HepG2 (cell line): ENCODE measurements around the gene TRAF5. TPM values are rescaled to one million over a fixed set of nuclear protein-coding genes. Genes with fewer than 3 reads are reported as not detected.

Experiments
- ATAC-seq: fragments of 200-7000 bp; cut with Tn5 transposase; 3 replicates; pipeline ENCODE4 v1.9.1; 2020; ENCODE audit warnings: mild to moderate bottlenecking, moderate library complexity
- BruUV-seq: library from RNA; stranded (reverse); fragments of 400-500 nt; replicated peaks from 2 replicates; lab custom pipeline; 2021; lab: Mats Ljungman, UMichigan
- CTCF ChIA-PET: fragments of 300-600 bp; formaldehyde crosslinking; extraction: SDS; loops from one replicate; lab custom pipeline; 2021; ENCODE audit warnings: low total read pairs, inconsistent platforms, low intra/inter-chr PET ratio; lab: Yijun Ruan, JAX
- POLR2A ChIA-PET: fragments of 350-600 bp; sonication (Branson Sonifier 250); formaldehyde crosslinking; loops from one replicate; lab custom pipeline; 2020; ENCODE audit warnings: antibody characterized with exemption, inconsistent platforms; lab: Yijun Ruan, JAX
- DNase-seq: peaks from one replicate; pipeline ENCODE4 v3.0.0-alpha.2; 2015; ENCODE audit warnings: low spot score
- FAIRE-seq: peaks from 3 replicates; lab custom pipeline; 2011; peaks lifted over from hg19 to GRCh38; lab: Jason Lieb, UNC
- H2AFZ ChIP-seq: one replicate; pipeline ENCODE4 v1.6.1; 2011; ENCODE audit warnings: low read length, inconsistent platforms
- H3K27ac ChIP-seq: fragments of 300-600 bp; 3 replicates; pipeline ENCODE4 v1.8.0; 2011; ENCODE audit warnings: mixed run types, mild to moderate bottlenecking, mixed read lengths, low read length, inconsistent platforms; ENCODE audit not compliant: insufficient read depth; ENCODE audit errors: extremely low read length
- H3K27me3 ChIP-seq, 2 experiments: fragments of 200-600 bp in 1 of 2; 2 replicates in 1 of 2; 3 replicates in 1 of 2; pipeline versions ENCODE4 v1.6.0 to v1.8.0; 2011; ENCODE audit warnings: low read length in 2 of 2, mild to moderate bottlenecking in 2 of 2, moderate library complexity in 2 of 2, inconsistent platforms in 1 of 2; ENCODE audit not compliant: insufficient read depth in 2 of 2, control insufficient read depth in 1 of 2
- H3K36me3 ChIP-seq, 2 experiments: fragments of 200-600 bp in 1 of 2; replicated peaks in 1 of 2; 2 replicates in 1 of 2; 3 replicates in 1 of 2; pipeline versions ENCODE4 v1.5.1 to v1.8.0; 2011; ENCODE audit warnings: low read length in 2 of 2, inconsistent platforms in 1 of 2; ENCODE audit not compliant: insufficient read depth in 2 of 2, control insufficient read depth in 1 of 2
- H3K4me1 ChIP-seq: 2 replicates; pipeline ENCODE4 v1.5.1; 2012; ENCODE audit warnings: low read length, inconsistent platforms; ENCODE audit not compliant: insufficient read depth
- H3K4me2 ChIP-seq: 2 replicates; pipeline ENCODE4 v1.6.0; 2011; ENCODE audit warnings: low read depth, low read length, inconsistent platforms
- H3K4me3 ChIP-seq, 3 experiments: fragments of 200-600 bp in 1 of 3; sonication (generic), shearing (Covaris generic) in 1 of 3; replicated peaks in 1 of 3; 2 replicates each; pipeline ENCODE4 v1.5.1; 2011 to 2016; ENCODE audit warnings: low read length in 3 of 3, inconsistent platforms in 2 of 3, low read depth in 2 of 3, mild to moderate bottlenecking in 2 of 3, control low read depth in 1 of 3, mixed read lengths in 1 of 3; ENCODE audit not compliant: insufficient read depth in 1 of 3
- H3K79me2 ChIP-seq: one replicate; pipeline ENCODE4 v1.6.1; 2011; ENCODE audit warnings: low read length, inconsistent platforms; ENCODE audit not compliant: insufficient read depth
- H3K9ac ChIP-seq: 2 replicates; pipeline ENCODE4 v1.6.0; 2011; ENCODE audit warnings: mild to moderate bottlenecking, low read depth, low read length, inconsistent platforms; ENCODE audit not compliant: insufficient read depth
- H3K9me3 ChIP-seq: 2 replicates; pipeline ENCODE4 v1.5.1; 2012; ENCODE audit warnings: mild to moderate bottlenecking, low read length
- H4K20me1 ChIP-seq: 2 replicates; pipeline ENCODE4 v1.6.0; 2011; ENCODE audit warnings: inconsistent platforms, mild to moderate bottlenecking, low read length, moderate library complexity; ENCODE audit not compliant: insufficient read depth
- CCDC6 ChIP-seq: sonication (generic); formaldehyde crosslinking; IDR thresholded peaks from 2 replicates; pipeline ENCODE4 v1.8.1; 2022; ENCODE audit warnings: mild to moderate bottlenecking, missing genetic modification reagents, moderate library complexity
- CENPT ChIP-seq: sonication (generic); formaldehyde crosslinking; IDR thresholded peaks from 2 replicates; pipeline ENCODE4 v1.8.0; 2022; ENCODE audit warnings: low read depth, mild to moderate bottlenecking, moderate library complexity, missing genetic modification reagents
- E2F2 ChIP-seq: sonication (generic); formaldehyde crosslinking; IDR thresholded peaks from 2 replicates; pipeline ENCODE4 v1.4.0; 2020; ENCODE audit warnings: missing genetic modification reagents, borderline replicate concordance
- MED1 ChIP-seq: sonication (generic); formaldehyde crosslinking; IDR thresholded peaks from 2 replicates; pipeline ENCODE4 v1.4.0; 2020; ENCODE audit warnings: missing genetic modification reagents
- NFE2L2 ChIP-seq: fragments of 150-350 bp; IDR thresholded peaks from 2 replicates; pipeline ENCODE4 v1.6.1; 2014; ENCODE audit warnings: low read length
- ZNF207 ChIP-seq: fragments of 450-650 bp; IDR thresholded peaks from 2 replicates; pipeline ENCODE4 v1.6.1; 2016; ENCODE audit warnings: antibody characterized with exemption, borderline replicate concordance
- ZNF256 ChIP-seq: sonication (generic); formaldehyde crosslinking; conservative IDR thresholded peaks from 2 replicates; pipeline ENCODE4 v1.4.0; 2020; ENCODE audit warnings: missing genetic modification reagents
- ZNF510 ChIP-seq: sonication (generic); formaldehyde crosslinking; IDR thresholded peaks from 2 replicates; pipeline ENCODE4 v1.4.0; 2020; ENCODE audit warnings: low read depth, mild to moderate bottlenecking, missing genetic modification reagents
- ZNF569 ChIP-seq: sonication (generic); formaldehyde crosslinking; IDR thresholded peaks from 2 replicates; pipeline ENCODE4 v1.5.0; 2020; ENCODE audit warnings: mild to moderate bottlenecking, missing genetic modification reagents, moderate library complexity, borderline replicate concordance
- WGBS: methylation state at CpG from one replicate; pipeline ENCODE4 v1.1.6; 2017; ENCODE audit warnings: low lambda C conversion rate; 5-methylcytosine and 5-hydroxymethylcytosine counted together
- in situ Hi-C: cut with HindIII; loops from 2 replicates; pipeline ENCODE4 v1.10.0; 2017; ENCODE audit warnings: low pct_unique_long_range_greater_than_20kb; ENCODE audit not compliant: extremely low pct_ligation_motif_present
- intact Hi-C: fragments of 100-400 bp; cut with micrococcal nuclease; formaldehyde crosslinking; loops from one replicate; pipeline ENCODE4 v1.10.0; 2022; ENCODE audit not compliant: unreplicated experiment
- polyA plus RNA-seq, 8 experiments: library from polyadenylated mRNA; depleted of rRNA in 3 of 8; stranded (reverse) in 7 of 8; unstranded in 1 of 8; fragments of >200 nt; fragmentation: Illumina TruSeq in 4 of 8; extraction: Trizol in 4 of 8; gene quantifications; 2 replicates each; pipeline versions ENCODE4 v1.2.1 to v1.2.3, GENCODE V29; 2011 to 2016; ENCODE audit warnings: low read depth in 4 of 8, missing spikeins in 1 of 8, mixed read lengths in 1 of 8; ENCODE audit not compliant: insufficient read depth in 1 of 8
- total RNA-seq, 5 experiments: library from RNA; depleted of rRNA; stranded (reverse); fragments of >200 nt; fragmentation: Illumina TruSeq; extraction: Trizol; gene quantifications; 2 replicates each; pipeline ENCODE4 v1.2.3, GENCODE V29; 2016; ENCODE audit warnings: low read depth in 1 of 5
- TF ChIP-seq, protein P1 (sequence below): fragments of 450-650 bp; IDR thresholded peaks from 2 replicates; pipeline ENCODE4 v1.6.1; 2017; ENCODE audit warnings: mild to moderate bottlenecking

TRAF5 gene
- total and polyA plus RNA-seq, 2 of the 13 experiments (the other 11 are each of a cell fraction or from before 2014, with no cell fraction given), result 0.27 to 1.6 TPM

- ATAC-seq (no peak), DNase-seq (no peak), FAIRE-seq (no peak)
- in situ Hi-C loops (no loop called here), intact Hi-C loops (no loop called here)
- Histone ChIP-seq H3K4me1 (no peaks in the 10 kb centered on the region), H4K20me1 (no peaks in the 10 kb centered on the region), H3K79me2 (no peaks in the 10 kb centered on the region), H3K27me3 (no peaks in the 10 kb centered on the region), H3K9me3 (no peaks in the 10 kb centered on the region), H3K4me3 (no peak overlapping the region), H3K36me3 (peaks cover 5 to 34% of the 10 kb centered on the region in 2 experiments; a peak in 4 of 5 replicates), H3K4me2 (no peak overlapping the region), H2AFZ (no peak overlapping the region), H3K9ac (no peak overlapping the region), H3K27ac (no peak overlapping the region)
- no TSS peak for BruUV-seq
- no peak for TF ChIP-seq CENPT (CRISPR knock-in tag)
- TF ChIP-seq, protein P1, sequence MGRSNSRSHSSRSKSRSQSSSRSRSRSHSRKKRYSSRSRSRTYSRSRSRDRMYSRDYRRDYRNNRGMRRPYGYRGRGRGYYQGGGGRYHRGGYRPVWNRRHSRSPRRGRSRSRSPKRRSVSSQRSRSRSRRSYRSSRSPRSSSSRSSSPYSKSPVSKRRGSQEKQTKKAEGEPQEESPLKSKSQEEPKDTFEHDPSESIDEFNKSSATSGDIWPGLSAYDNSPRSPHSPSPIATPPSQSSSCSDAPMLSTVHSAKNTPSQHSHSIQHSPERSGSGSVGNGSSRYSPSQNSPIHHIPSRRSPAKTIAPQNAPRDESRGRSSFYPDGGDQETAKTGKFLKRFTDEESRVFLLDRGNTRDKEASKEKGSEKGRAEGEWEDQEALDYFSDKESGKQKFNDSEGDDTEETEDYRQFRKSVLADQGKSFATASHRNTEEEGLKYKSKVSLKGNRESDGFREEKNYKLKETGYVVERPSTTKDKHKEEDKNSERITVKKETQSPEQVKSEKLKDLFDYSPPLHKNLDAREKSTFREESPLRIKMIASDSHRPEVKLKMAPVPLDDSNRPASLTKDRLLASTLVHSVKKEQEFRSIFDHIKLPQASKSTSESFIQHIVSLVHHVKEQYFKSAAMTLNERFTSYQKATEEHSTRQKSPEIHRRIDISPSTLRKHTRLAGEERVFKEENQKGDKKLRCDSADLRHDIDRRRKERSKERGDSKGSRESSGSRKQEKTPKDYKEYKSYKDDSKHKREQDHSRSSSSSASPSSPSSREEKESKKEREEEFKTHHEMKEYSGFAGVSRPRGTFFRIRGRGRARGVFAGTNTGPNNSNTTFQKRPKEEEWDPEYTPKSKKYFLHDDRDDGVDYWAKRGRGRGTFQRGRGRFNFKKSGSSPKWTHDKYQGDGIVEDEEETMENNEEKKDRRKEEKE, result no peak
- TF ChIP-seq ZNF569 (CRISPR knock-in tag), result no peak
- TF ChIP-seq CCDC6 (CRISPR knock-in tag), result no peak
- no peak for TF ChIP-seq ZNF256 (CRISPR knock-in tag)
- TF ChIP-seq ZNF207, result no peak
- TF ChIP-seq MED1 (CRISPR knock-in tag), result no peak
- TF ChIP-seq E2F2 (CRISPR knock-in tag), result no peak
- TF ChIP-seq ZNF510 (CRISPR knock-in tag), result no peak
- no peak for TF ChIP-seq NFE2L2
- POLR2A ChIA-PET, result no interaction called here
- WGBS, result 96% methylated on average over 6 of the region's 6 CpGs
- CTCF ChIA-PET, result no interaction called here
These were observed 45.2 kb upstream of the TRAF5 start for GRCh38 chr1:211281320-211282022.
